Neuronal stem cell (in vitro differentiated cells): Measurements from ENCODE around the gene TADA2B.

Experiments used
- DNase-seq: peaks from one replicate; pipeline ENCODE4 v3.0.0-alpha.2; 2013; ENCODE audit warnings: low spot score
- H2AFZ ChIP-seq: one replicate; pipeline ENCODE4 v1.6.1; 2013; ENCODE audit warnings: mild to moderate bottlenecking, low read length, inconsistent platforms
- H2AK5ac ChIP-seq: 2 replicates; pipeline ENCODE4 v1.6.1; 2013; ENCODE audit warnings: low read depth, mild to moderate bottlenecking, inconsistent platforms, low read length, moderate library complexity, mixed read lengths
- H2BK120ac ChIP-seq: 2 replicates; pipeline ENCODE4 v1.6.1; 2013; ENCODE audit warnings: low read depth, mild to moderate bottlenecking, inconsistent platforms, low read length, moderate library complexity, mixed read lengths
- H2BK12ac ChIP-seq: one replicate; pipeline ENCODE4 v1.6.1; 2013; ENCODE audit warnings: low read length, inconsistent platforms
- H2BK15ac ChIP-seq: 2 replicates; pipeline ENCODE4 v1.6.1; 2013; ENCODE audit warnings: mild to moderate bottlenecking, low read length, inconsistent platforms, mixed read lengths
- H2BK5ac ChIP-seq: one replicate; pipeline ENCODE4 v1.6.1; 2013; ENCODE audit warnings: inconsistent platforms, mild to moderate bottlenecking, low read length, moderate library complexity
- H3K14ac ChIP-seq: one replicate; pipeline ENCODE4 v1.6.1; 2013; ENCODE audit warnings: low read length, inconsistent platforms
- H3K18ac ChIP-seq: 2 replicates; pipeline ENCODE4 v1.6.1; 2013; ENCODE audit warnings: low read length, inconsistent platforms
- H3K23ac ChIP-seq: 2 replicates; pipeline ENCODE4 v1.6.1; 2013; ENCODE audit warnings: low read depth, mild to moderate bottlenecking, mixed read lengths, low read length, inconsistent platforms; ENCODE audit not compliant: poor library complexity
- H3K27ac ChIP-seq: replicated peaks from 3 replicates; pipeline ENCODE4 v1.5.1; 2013; ENCODE audit warnings: low read length, inconsistent platforms
- H3K27me3 ChIP-seq, 3 experiments: 2 replicates each; pipeline ENCODE4 v1.6.1; 2013; ENCODE audit warnings: low read length in 3 of 3, mild to moderate bottlenecking in 2 of 3, inconsistent platforms in 1 of 3, low read depth in 1 of 3, mixed read lengths in 1 of 3, moderate library complexity in 1 of 3; ENCODE audit not compliant: control insufficient read depth in 3 of 3, insufficient read depth in 3 of 3
- H3K36me3 ChIP-seq, 2 donors: replicated peaks in 1 of 2; 2 replicates each; pipeline ENCODE4 v1.6.1; 2013; ENCODE audit warnings: low read length in 2 of 2; ENCODE audit not compliant: control insufficient read depth in 2 of 2, insufficient read depth in 2 of 2
- H3K4ac ChIP-seq: 2 replicates; pipeline ENCODE4 v1.6.1; 2013; ENCODE audit warnings: inconsistent platforms, mild to moderate bottlenecking, low read length, moderate library complexity
- H3K4me1 ChIP-seq, 2 donors: 1 replicate in 1 of 2; 2 replicates in 1 of 2; pipeline ENCODE4 v1.6.1; 2013; ENCODE audit warnings: low read length in 2 of 2, low read depth in 1 of 2; ENCODE audit not compliant: control insufficient read depth in 2 of 2, insufficient read depth in 1 of 2
- H3K4me2 ChIP-seq: one replicate; pipeline ENCODE4 v1.6.1; 2013; ENCODE audit warnings: mild to moderate bottlenecking, low read length, inconsistent platforms; ENCODE audit not compliant: insufficient read depth, poor library complexity, severe bottlenecking
- H3K4me3 ChIP-seq, 2 donors: 2 replicates each; pipeline ENCODE4 v1.5.1; 2013; ENCODE audit warnings: low read length in 2 of 2, mild to moderate bottlenecking in 2 of 2, inconsistent platforms in 1 of 2, moderate library complexity in 1 of 2
- H3K79me1 ChIP-seq: one replicate; pipeline ENCODE4 v1.6.1; 2013; ENCODE audit warnings: low read depth, mild to moderate bottlenecking, inconsistent platforms, low read length, moderate library complexity
- H3K9ac ChIP-seq: one replicate; pipeline ENCODE4 v1.6.1; 2013; ENCODE audit warnings: mild to moderate bottlenecking, low read depth, low read length, inconsistent platforms; ENCODE audit not compliant: poor library complexity
- H3K9me3 ChIP-seq, 2 donors: replicated peaks in 1 of 2; 2 replicates each; pipeline versions ENCODE3 to v1.6.1; 2013; ENCODE audit warnings: low read length in 2 of 2, mild to moderate bottlenecking in 2 of 2, inconsistent platforms in 1 of 2, low read depth in 1 of 2, mixed read lengths in 1 of 2, moderate library complexity in 1 of 2; ENCODE audit not compliant: control insufficient read depth in 2 of 2, insufficient read depth in 1 of 2
- H4K8ac ChIP-seq: one replicate; pipeline ENCODE4 v1.6.1; 2013; ENCODE audit warnings: low read depth, mild to moderate bottlenecking, inconsistent platforms, low read length, moderate library complexity
- H4K91ac ChIP-seq: one replicate; pipeline ENCODE4 v1.6.1; 2013; ENCODE audit warnings: low read length, low read depth, mild to moderate bottlenecking, inconsistent platforms; ENCODE audit not compliant: poor library complexity
- WGBS, 2 donors: extraction: QIAGEN DNeasy Blood & Tissue Kit; methylation state at CpG; one replicate each; pipeline ENCODE4 v1.1.7; 2013; ENCODE audit warnings: missing lambda C conversion rate in 2 of 2, mixed read lengths in 1 of 2; ENCODE audit not compliant: insufficient read length in 2 of 2, insufficient replicate concordance in 1 of 2; ENCODE audit errors: extremely low coverage in 2 of 2; 5-methylcytosine and 5-hydroxymethylcytosine counted together

Gene TADA2B

GRCh38 chr4:7045961-7046921 lies 3.1 kb downstream of the TADA2B start:
- Histone ChIP-seq H3K23ac (peak overlapping the region; percentile 80), H2AK5ac (no peak overlapping the region), H2BK15ac (no peak overlapping the region), H2AFZ (no peak overlapping the region), H3K18ac (no peak overlapping the region), H3K4me2 (no peak overlapping the region), H3K27me3 (peaks cover 0 to 11% (median 2%) of the 10 kb centered on the region in 3 experiments), H3K27ac (no peak overlapping the region), H3K4ac (no peak overlapping the region), H3K14ac (no peak overlapping the region), H4K8ac (no peak overlapping the region), H3K4me1 (peaks cover 17 to 23% of the 10 kb centered on the region in 2 donors), H3K79me1 (peaks cover 30% of the 10 kb centered on the region), H3K9ac (peak overlapping the region; percentile 79), H4K91ac (no peak overlapping the region), H2BK120ac (no peak overlapping the region), H3K4me3 (no peak overlapping the region), H2BK5ac (peak overlapping the region; percentile 47), H3K9me3 (no peaks in the 10 kb centered on the region), H2BK12ac (no peak overlapping the region), H3K36me3 (peaks cover 0 to 16% of the 10 kb centered on the region in 2 donors)
- no peak for DNase-seq
- no CpG with 5 or more reads among the region's 23 CpGs for WGBS, 2 donors

- H3K79me1 ChIP-seq: peaks cover 30% of the 10 kb centered on the region
- H2BK5ac ChIP-seq: no peak overlapping the region
- H3K4me1 ChIP-seq: peaks cover 14 to 17% of the 10 kb centered on the region in 2 donors
- H2BK120ac ChIP-seq: no peak overlapping the region
- no peaks in the 10 kb centered on the region for H3K9me3 ChIP-seq
- H2BK15ac ChIP-seq: no peak overlapping the region
- WGBS, 2 donors: no CpG with 5 or more reads among the region's 9 CpGs
- no peak overlapping the region for H4K8ac ChIP-seq
- no peak overlapping the region for H4K91ac ChIP-seq
- no peak overlapping the region for H2AFZ ChIP-seq
- H3K9ac ChIP-seq: no peak overlapping the region
- no peak overlapping the region for H3K18ac ChIP-seq
- H3K14ac ChIP-seq: no peak overlapping the region
- H3K4me2 ChIP-seq: no peak overlapping the region
- H3K4ac ChIP-seq: no peak overlapping the region
- no peak overlapping the region for H3K4me3 ChIP-seq
- no peak overlapping the region for H2AK5ac ChIP-seq
- no peak overlapping the region for H3K27ac ChIP-seq
- peaks cover 0 to 4% (median 0%) of the 10 kb centered on the region in 3 experiments for H3K27me3 ChIP-seq
- H3K23ac ChIP-seq: no peak overlapping the region
- H3K36me3 ChIP-seq: peaks cover 0 to 18% of the 10 kb centered on the region in 2 donors
- H2BK12ac ChIP-seq: no peak overlapping the region
- no peak for DNase-seq
These were observed 3.8 kb downstream of the TADA2B start for GRCh38 chr4:7046971-7047370.

GRCh38 chr4:7048642-7049041 lies 5.5 kb downstream of the TADA2B start:
- H3K9me3 ChIP-seq: peaks cover 0 to 2% of the 10 kb centered on the region in 2 donors
- H2AFZ ChIP-seq: no peak overlapping the region
- no peak overlapping the region for H2AK5ac ChIP-seq
- H2BK5ac ChIP-seq: no peak overlapping the region
- H3K36me3 ChIP-seq: peaks cover 0 to 28% of the 10 kb centered on the region in 2 donors
- no peak overlapping the region for H4K8ac ChIP-seq
- no peak overlapping the region for H2BK12ac ChIP-seq
- no peak overlapping the region for H3K4me3 ChIP-seq
- peaks cover 11 to 14% of the 10 kb centered on the region in 2 donors for H3K4me1 ChIP-seq
- H3K79me1 ChIP-seq: peaks cover 33% of the 10 kb centered on the region
- H3K4me2 ChIP-seq: no peak overlapping the region
- H3K4ac ChIP-seq: no peak overlapping the region
- no peak overlapping the region for H3K23ac ChIP-seq
- no peak overlapping the region for H4K91ac ChIP-seq
- DNase-seq: no peak
- no peak overlapping the region for H2BK15ac ChIP-seq
- no peaks in the 10 kb centered on the region for H3K27me3 ChIP-seq
- no peak overlapping the region for H3K14ac ChIP-seq
- WGBS, 2 donors: no CpG with 5 or more reads among the region's 12 CpGs
- no peak overlapping the region for H2BK120ac ChIP-seq
- H3K9ac ChIP-seq: peak overlapping the region; percentile 74
- no peak overlapping the region for H3K18ac ChIP-seq
- H3K27ac ChIP-seq: no peak overlapping the region

- no peak overlapping the region for H3K9ac ChIP-seq
- no peak overlapping the region for H3K27ac ChIP-seq
- H4K91ac ChIP-seq: no peak overlapping the region
- H2BK5ac ChIP-seq: no peak overlapping the region
- H2BK12ac ChIP-seq: no peak overlapping the region
- H4K8ac ChIP-seq: no peak overlapping the region
- no peak overlapping the region for H2BK15ac ChIP-seq
- no peak for DNase-seq
- H3K18ac ChIP-seq: no peak overlapping the region
- no peak overlapping the region for H2AFZ ChIP-seq
- H3K27me3 ChIP-seq: no peaks in the 10 kb centered on the region
- H3K4me2 ChIP-seq: no peak overlapping the region
- peaks cover 31% of the 10 kb centered on the region for H3K79me1 ChIP-seq
- no peak overlapping the region for H3K4ac ChIP-seq
- H3K23ac ChIP-seq: peak overlapping the region; percentile 48
- peaks cover 5 to 35% of the 10 kb centered on the region in 2 donors for H3K36me3 ChIP-seq
- H3K9me3 ChIP-seq: peaks cover 0 to 3% of the 10 kb centered on the region in 2 donors
- no peak overlapping the region for H2BK120ac ChIP-seq
- H3K4me1 ChIP-seq: peaks cover 8% of the 10 kb centered on the region in 2 donors
- no CpG with 5 or more reads among the region's 4 CpGs for WGBS, 2 donors
- no peak overlapping the region for H2AK5ac ChIP-seq
- H3K4me3 ChIP-seq: no peak overlapping the region
- no peak overlapping the region for H3K14ac ChIP-seq
These were observed 6.1 kb downstream of the TADA2B start for GRCh38 chr4:7049295-7049694.
